Upper lobe of left lung (tissue), 4 donors: ENCODE measurements around the gene MCTP1.

Source experiments
- POLR2A ChIP-seq, 4 donors: fragments of 450-650 bp; IDR thresholded peaks; one replicate each; pipeline ENCODE4 v1.5.1; 2016 to 2017; ENCODE audit warnings: antibody characterized with exemption in 4 of 4, mild to moderate bottlenecking in 2 of 4
- TF ChIP-seq, protein P1 (sequence below), 6 experiments: fragments of 450-650 bp in 4 of 6; fragments of 200-600 bp in 2 of 6; sonication (generic) in 2 of 6; IDR thresholded peaks; one replicate each; pipeline ENCODE4 v1.5.1; 2016 to 2019; ENCODE audit warnings: antibody characterized with exemption in 6 of 6

DNA sequence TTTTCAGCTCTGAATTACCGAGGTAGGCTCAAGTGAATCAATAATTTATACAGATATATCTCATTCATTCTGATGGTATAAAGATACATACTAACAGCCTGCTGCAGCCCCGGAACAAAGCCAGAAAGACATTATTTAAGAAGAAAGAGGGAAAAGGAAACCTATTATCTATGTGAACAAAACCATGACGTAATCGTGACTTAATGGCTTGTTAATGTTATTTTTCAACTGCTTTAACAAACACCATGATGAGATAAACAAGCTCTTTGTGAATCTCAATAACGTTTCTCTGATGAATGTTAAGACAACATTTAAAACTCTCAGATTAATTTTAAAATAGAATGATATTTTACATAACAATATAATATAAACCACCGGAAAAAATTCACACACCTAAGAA lies 429.4 kb downstream of the MCTP1 start:
- TF ChIP-seq, protein P1, sequence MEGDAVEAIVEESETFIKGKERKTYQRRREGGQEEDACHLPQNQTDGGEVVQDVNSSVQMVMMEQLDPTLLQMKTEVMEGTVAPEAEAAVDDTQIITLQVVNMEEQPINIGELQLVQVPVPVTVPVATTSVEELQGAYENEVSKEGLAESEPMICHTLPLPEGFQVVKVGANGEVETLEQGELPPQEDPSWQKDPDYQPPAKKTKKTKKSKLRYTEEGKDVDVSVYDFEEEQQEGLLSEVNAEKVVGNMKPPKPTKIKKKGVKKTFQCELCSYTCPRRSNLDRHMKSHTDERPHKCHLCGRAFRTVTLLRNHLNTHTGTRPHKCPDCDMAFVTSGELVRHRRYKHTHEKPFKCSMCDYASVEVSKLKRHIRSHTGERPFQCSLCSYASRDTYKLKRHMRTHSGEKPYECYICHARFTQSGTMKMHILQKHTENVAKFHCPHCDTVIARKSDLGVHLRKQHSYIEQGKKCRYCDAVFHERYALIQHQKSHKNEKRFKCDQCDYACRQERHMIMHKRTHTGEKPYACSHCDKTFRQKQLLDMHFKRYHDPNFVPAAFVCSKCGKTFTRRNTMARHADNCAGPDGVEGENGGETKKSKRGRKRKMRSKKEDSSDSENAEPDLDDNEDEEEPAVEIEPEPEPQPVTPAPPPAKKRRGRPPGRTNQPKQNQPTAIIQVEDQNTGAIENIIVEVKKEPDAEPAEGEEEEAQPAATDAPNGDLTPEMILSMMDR (IDR thresholded peaks at IDR 0.05) = no peak
- no peak for TF ChIP-seq POLR2A (IDR thresholded peaks at IDR 0.05)
